Measurements from ENCODE around the gene MRPS34.

DNA sequence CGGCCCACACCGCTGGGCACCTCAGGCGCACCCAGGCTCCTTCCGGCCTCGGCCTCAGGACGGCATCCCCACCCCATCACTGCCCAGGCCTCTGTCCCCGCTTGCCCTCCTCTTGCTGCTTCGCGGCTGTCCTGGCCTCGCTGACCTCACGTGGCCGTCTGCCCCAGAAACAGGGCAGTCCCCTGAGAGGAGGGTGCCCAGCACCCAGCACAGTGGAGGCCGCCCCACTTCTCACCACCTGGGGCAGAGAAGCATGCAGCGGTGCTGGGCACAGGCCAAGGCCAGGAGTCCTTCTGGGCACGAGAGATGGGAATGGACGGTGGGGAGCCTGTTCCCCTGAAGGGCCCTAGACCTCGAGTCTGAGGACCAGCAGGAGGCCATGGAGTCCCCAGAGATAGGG is 44.8 kb upstream of the MRPS34 start:
- TF ChIP-seq, protein P1, sequence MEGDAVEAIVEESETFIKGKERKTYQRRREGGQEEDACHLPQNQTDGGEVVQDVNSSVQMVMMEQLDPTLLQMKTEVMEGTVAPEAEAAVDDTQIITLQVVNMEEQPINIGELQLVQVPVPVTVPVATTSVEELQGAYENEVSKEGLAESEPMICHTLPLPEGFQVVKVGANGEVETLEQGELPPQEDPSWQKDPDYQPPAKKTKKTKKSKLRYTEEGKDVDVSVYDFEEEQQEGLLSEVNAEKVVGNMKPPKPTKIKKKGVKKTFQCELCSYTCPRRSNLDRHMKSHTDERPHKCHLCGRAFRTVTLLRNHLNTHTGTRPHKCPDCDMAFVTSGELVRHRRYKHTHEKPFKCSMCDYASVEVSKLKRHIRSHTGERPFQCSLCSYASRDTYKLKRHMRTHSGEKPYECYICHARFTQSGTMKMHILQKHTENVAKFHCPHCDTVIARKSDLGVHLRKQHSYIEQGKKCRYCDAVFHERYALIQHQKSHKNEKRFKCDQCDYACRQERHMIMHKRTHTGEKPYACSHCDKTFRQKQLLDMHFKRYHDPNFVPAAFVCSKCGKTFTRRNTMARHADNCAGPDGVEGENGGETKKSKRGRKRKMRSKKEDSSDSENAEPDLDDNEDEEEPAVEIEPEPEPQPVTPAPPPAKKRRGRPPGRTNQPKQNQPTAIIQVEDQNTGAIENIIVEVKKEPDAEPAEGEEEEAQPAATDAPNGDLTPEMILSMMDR (tag by site-specific recombination; IDR thresholded peaks at IDR 0.05) = no peak
- TF ChIP-seq ZNF747 (tag by site-specific recombination; IDR thresholded peaks at IDR 0.05) = no peak
- TF ChIP-seq ZNF112 (tag by site-specific recombination; IDR thresholded peaks at IDR 0.05) = no peak
- TF ChIP-seq, protein P2, sequence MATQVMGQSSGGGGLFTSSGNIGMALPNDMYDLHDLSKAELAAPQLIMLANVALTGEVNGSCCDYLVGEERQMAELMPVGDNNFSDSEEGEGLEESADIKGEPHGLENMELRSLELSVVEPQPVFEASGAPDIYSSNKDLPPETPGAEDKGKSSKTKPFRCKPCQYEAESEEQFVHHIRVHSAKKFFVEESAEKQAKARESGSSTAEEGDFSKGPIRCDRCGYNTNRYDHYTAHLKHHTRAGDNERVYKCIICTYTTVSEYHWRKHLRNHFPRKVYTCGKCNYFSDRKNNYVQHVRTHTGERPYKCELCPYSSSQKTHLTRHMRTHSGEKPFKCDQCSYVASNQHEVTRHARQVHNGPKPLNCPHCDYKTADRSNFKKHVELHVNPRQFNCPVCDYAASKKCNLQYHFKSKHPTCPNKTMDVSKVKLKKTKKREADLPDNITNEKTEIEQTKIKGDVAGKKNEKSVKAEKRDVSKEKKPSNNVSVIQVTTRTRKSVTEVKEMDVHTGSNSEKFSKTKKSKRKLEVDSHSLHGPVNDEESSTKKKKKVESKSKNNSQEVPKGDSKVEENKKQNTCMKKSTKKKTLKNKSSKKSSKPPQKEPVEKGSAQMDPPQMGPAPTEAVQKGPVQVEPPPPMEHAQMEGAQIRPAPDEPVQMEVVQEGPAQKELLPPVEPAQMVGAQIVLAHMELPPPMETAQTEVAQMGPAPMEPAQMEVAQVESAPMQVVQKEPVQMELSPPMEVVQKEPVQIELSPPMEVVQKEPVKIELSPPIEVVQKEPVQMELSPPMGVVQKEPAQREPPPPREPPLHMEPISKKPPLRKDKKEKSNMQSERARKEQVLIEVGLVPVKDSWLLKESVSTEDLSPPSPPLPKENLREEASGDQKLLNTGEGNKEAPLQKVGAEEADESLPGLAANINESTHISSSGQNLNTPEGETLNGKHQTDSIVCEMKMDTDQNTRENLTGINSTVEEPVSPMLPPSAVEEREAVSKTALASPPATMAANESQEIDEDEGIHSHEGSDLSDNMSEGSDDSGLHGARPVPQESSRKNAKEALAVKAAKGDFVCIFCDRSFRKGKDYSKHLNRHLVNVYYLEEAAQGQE (tag by site-specific recombination; IDR thresholded peaks at IDR 0.05) = no peak
